Mesenchymal stem cell (in vitro differentiated cells and primary cell): ENCODE results near the gene PLXNA2.

Experiments
- DNase-seq: peaks from one replicate; pipeline ENCODE4 v3.0.0-alpha.2; 2013
- H2AFZ ChIP-seq: one replicate; pipeline ENCODE4 v1.6.1; 2013; ENCODE audit warnings: low read depth, mild to moderate bottlenecking, control low read depth, inconsistent platforms, low read length, moderate library complexity
- H2AK5ac ChIP-seq: 2 replicates; pipeline ENCODE4 v1.6.1; 2013; ENCODE audit warnings: low read length, moderate library complexity, mild to moderate bottlenecking, inconsistent platforms; ENCODE audit not compliant: severe bottlenecking
- H2BK120ac ChIP-seq: one replicate; pipeline ENCODE4 v1.6.1; 2013; ENCODE audit warnings: low read depth, mild to moderate bottlenecking, inconsistent platforms, low read length, moderate library complexity
- H2BK12ac ChIP-seq, 2 experiments: one replicate each; pipeline ENCODE4 v1.6.1; 2013; ENCODE audit warnings: inconsistent platforms in 2 of 2, low read length in 2 of 2, mild to moderate bottlenecking in 2 of 2, moderate library complexity in 2 of 2, control low read depth in 1 of 2
- H2BK15ac ChIP-seq: one replicate; pipeline ENCODE4 v1.6.1; 2013; ENCODE audit warnings: mild to moderate bottlenecking, low read depth, inconsistent platforms; ENCODE audit not compliant: poor library complexity, severe bottlenecking
- H2BK5ac ChIP-seq: 2 replicates; pipeline ENCODE4 v1.6.1; 2013; ENCODE audit warnings: low read depth, mild to moderate bottlenecking, low read length, control low read depth, inconsistent platforms; ENCODE audit not compliant: poor library complexity, severe bottlenecking
- H3K14ac ChIP-seq, 2 experiments: one replicate each; pipeline ENCODE4 v1.6.1; 2013; ENCODE audit warnings: inconsistent platforms in 2 of 2, low read length in 2 of 2, control low read depth in 1 of 2, mild to moderate bottlenecking in 1 of 2, moderate library complexity in 1 of 2
- H3K18ac ChIP-seq, 2 experiments: one replicate each; pipeline ENCODE4 v1.6.1; 2013; ENCODE audit warnings: inconsistent platforms in 2 of 2, low read length in 2 of 2, control low read depth in 1 of 2, low read depth in 1 of 2, mild to moderate bottlenecking in 1 of 2
- H3K23ac ChIP-seq, 2 experiments: one replicate each; pipeline ENCODE4 v1.6.1; 2013; ENCODE audit warnings: inconsistent platforms in 2 of 2, low read length in 2 of 2, mild to moderate bottlenecking in 2 of 2, moderate library complexity in 2 of 2, control low read depth in 1 of 2
- H3K27ac ChIP-seq: 2 replicates; pipeline ENCODE4 v1.5.1; 2013; ENCODE audit warnings: mild to moderate bottlenecking, moderate library complexity, low read length, control low read depth, inconsistent platforms; ENCODE audit not compliant: poor library complexity, severe bottlenecking
- H3K27me3 ChIP-seq, 2 experiments: 2 replicates each; pipeline versions ENCODE4 v1.6.1 to v1.7.0; 2013; ENCODE audit warnings: low read length in 2 of 2, mild to moderate bottlenecking in 2 of 2, moderate library complexity in 2 of 2, control low read depth in 1 of 2, inconsistent platforms in 1 of 2; ENCODE audit not compliant: control insufficient read depth in 1 of 2, insufficient read depth in 1 of 2
- H3K36me3 ChIP-seq, 2 experiments: 2 replicates each; pipeline versions ENCODE4 v1.6.1 to v1.7.0; 2013; ENCODE audit warnings: low read length in 2 of 2, control low read depth in 1 of 2, inconsistent platforms in 1 of 2, low read depth in 1 of 2, mild to moderate bottlenecking in 1 of 2; ENCODE audit not compliant: insufficient read depth in 2 of 2, control insufficient read depth in 1 of 2
- H3K4ac ChIP-seq, 2 experiments: one replicate each; pipeline ENCODE4 v1.6.1; 2013; ENCODE audit warnings: inconsistent platforms in 2 of 2, low read length in 2 of 2, mild to moderate bottlenecking in 2 of 2, moderate library complexity in 2 of 2, control low read depth in 1 of 2, low read depth in 1 of 2
- H3K4me1 ChIP-seq: 2 replicates; pipeline ENCODE4 v1.6.1; 2013; ENCODE audit warnings: low read depth, low read length, control low read depth; ENCODE audit not compliant: control insufficient read depth, insufficient read depth
- H3K4me2 ChIP-seq: 2 replicates; pipeline ENCODE4 v1.6.1; 2013; ENCODE audit warnings: low read length, mild to moderate bottlenecking, inconsistent platforms; ENCODE audit not compliant: poor library complexity, severe bottlenecking
- H3K4me3 ChIP-seq, 2 experiments: 2 replicates each; pipeline versions ENCODE4 v1.5.1 to v1.7.0; 2013; ENCODE audit warnings: low read length in 2 of 2, mild to moderate bottlenecking in 2 of 2, control low read depth in 1 of 2, low read depth in 1 of 2; ENCODE audit not compliant: insufficient read depth in 1 of 2
- H3K79me1 ChIP-seq: replicated peaks from 2 replicates; pipeline ENCODE4 v1.6.1; 2013; ENCODE audit warnings: mild to moderate bottlenecking, control low read depth, low read length, inconsistent platforms; ENCODE audit not compliant: poor library complexity, severe bottlenecking
- H3K9ac ChIP-seq: 2 replicates; pipeline ENCODE4 v1.7.0; 2013; ENCODE audit warnings: mild to moderate bottlenecking, low read length, moderate library complexity
- H3K9me3 ChIP-seq: 2 replicates; pipeline ENCODE4 v1.7.0; 2013; ENCODE audit warnings: mild to moderate bottlenecking, low read length; ENCODE audit not compliant: control insufficient read depth
- H4K8ac ChIP-seq: one replicate; pipeline ENCODE4 v1.6.1; 2013; ENCODE audit warnings: inconsistent platforms, mild to moderate bottlenecking, low read length, moderate library complexity
- H4K91ac ChIP-seq: one replicate; pipeline ENCODE4 v1.6.1; 2013; ENCODE audit warnings: mild to moderate bottlenecking, low read length, inconsistent platforms
- WGBS: methylation state at CpG from one replicate; pipeline ENCODE4 v1.1.7; 2013; ENCODE audit warnings: mixed read lengths; 5-methylcytosine and 5-hydroxymethylcytosine counted together

Gene PLXNA2

GRCh38 chr1:208164609-208165008 lies 79.6 kb downstream of the PLXNA2 start:
- Histone ChIP-seq H2BK5ac (no peak overlapping the region), H2BK120ac (no peak overlapping the region), H3K79me1 (no peaks in the 10 kb centered on the region), H2BK15ac (no peak overlapping the region), H4K8ac (no peak overlapping the region), H3K4me2 (no peak overlapping the region), H4K91ac (no peak overlapping the region), H3K36me3 (no peaks in the 10 kb centered on the region), H2BK12ac (no peak overlapping the region), H3K18ac (no peak overlapping the region), H2AFZ (no peak overlapping the region), H3K27ac (no peak overlapping the region), H3K4ac (no peak overlapping the region), H3K9ac (no peak overlapping the region), H2AK5ac (no peak overlapping the region), H3K23ac (no peak overlapping the region), H3K4me3 (no peak overlapping the region), H3K4me1 (peaks cover 3% of the 10 kb centered on the region), H3K27me3 (no peaks in the 10 kb centered on the region), H3K14ac (no peak overlapping the region), H3K9me3 (no peaks in the 10 kb centered on the region)
- DNase-seq, result no peak
- WGBS, result 55% methylated on average over 12 of the region's 12 CpGs

DNA sequence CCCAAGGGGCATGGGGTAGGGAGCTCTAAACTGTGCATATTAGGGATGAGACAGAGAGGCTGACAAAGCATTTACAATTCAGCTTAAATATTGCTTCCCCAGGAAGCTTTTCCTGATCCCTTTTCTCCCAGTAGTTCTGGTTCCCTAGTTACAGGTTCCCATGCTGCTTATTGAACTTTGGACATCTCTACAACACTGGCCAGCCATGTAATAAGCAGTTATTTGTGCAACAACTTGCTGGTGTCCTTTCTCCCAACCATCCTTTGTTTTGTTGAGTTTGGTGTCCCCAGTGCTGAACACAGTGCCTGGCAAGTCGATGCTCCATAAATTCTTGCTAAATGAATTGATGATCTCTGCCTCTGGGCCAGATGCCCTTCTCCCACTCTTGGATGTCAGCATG lies 80.6 kb downstream of the PLXNA2 start:
- Histone ChIP-seq H3K23ac (no peak overlapping the region), H2AFZ (no peak overlapping the region), H3K4ac (no peak overlapping the region), H3K18ac (no peak overlapping the region), H3K79me1 (no peaks in the 10 kb centered on the region), H2AK5ac (no peak overlapping the region), H3K9ac (no peak overlapping the region), H3K36me3 (no peaks in the 10 kb centered on the region), H3K4me3 (no peak overlapping the region), H3K27ac (no peak overlapping the region), H3K4me1 (peaks cover 12% of the 10 kb centered on the region), H3K14ac (no peak overlapping the region), H2BK15ac (no peak overlapping the region), H4K8ac (no peak overlapping the region), H3K4me2 (no peak overlapping the region), H3K9me3 (no peaks in the 10 kb centered on the region), H3K27me3 (no peaks in the 10 kb centered on the region), H4K91ac (no peak overlapping the region), H2BK5ac (no peak overlapping the region), H2BK12ac (no peak overlapping the region), H2BK120ac (no peak overlapping the region)
- DNase-seq, result no peak
- WGBS, result 94% methylated on average over 1 of the region's 1 CpG

DNA sequence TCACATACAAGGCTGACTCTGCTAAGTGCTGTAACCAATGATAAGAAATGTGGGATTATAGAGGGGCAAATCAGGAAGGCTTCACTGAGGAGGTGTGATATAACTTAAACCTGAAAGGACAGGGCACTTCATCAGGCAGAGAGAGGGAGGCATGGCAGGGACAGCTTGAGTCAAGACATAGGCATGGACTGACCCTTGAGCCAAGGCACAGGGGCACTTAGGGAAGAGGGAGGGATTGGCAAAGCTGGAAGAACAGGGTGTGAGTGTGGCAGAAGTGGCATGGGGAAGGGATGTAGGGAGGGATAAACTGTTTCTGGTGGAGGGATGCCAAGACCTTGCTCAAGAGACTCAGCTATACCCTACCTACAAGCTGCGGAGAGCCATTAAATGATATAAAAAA lies 81.3 kb downstream of the PLXNA2 start:
- Histone ChIP-seq H3K27me3 (peaks cover 0 to 3% of the 10 kb centered on the region in 2 experiments), H3K79me1 (no peaks in the 10 kb centered on the region), H3K4me1 (peaks cover 12% of the 10 kb centered on the region), H4K8ac (no peak overlapping the region), H2BK12ac (no peak overlapping the region), H3K9ac (no peak overlapping the region), H3K4me2 (no peak overlapping the region), H3K23ac (no peak overlapping the region), H2AFZ (no peak overlapping the region), H3K4me3 (no peak overlapping the region), H3K27ac (no peak overlapping the region), H3K9me3 (no peaks in the 10 kb centered on the region), H2BK15ac (no peak overlapping the region), H3K36me3 (no peaks in the 10 kb centered on the region), H2AK5ac (no peak overlapping the region), H3K14ac (peak overlapping the region in 1 of 2 experiments; percentile 61), H4K91ac (no peak overlapping the region), H2BK5ac (no peak overlapping the region), H2BK120ac (no peak overlapping the region), H3K4ac (no peak overlapping the region), H3K18ac (peak overlapping the region in 1 of 2 experiments; percentile 71)
- no peak for DNase-seq
- WGBS, result 100% methylated on average over 1 of the region's 1 CpG

DNA sequence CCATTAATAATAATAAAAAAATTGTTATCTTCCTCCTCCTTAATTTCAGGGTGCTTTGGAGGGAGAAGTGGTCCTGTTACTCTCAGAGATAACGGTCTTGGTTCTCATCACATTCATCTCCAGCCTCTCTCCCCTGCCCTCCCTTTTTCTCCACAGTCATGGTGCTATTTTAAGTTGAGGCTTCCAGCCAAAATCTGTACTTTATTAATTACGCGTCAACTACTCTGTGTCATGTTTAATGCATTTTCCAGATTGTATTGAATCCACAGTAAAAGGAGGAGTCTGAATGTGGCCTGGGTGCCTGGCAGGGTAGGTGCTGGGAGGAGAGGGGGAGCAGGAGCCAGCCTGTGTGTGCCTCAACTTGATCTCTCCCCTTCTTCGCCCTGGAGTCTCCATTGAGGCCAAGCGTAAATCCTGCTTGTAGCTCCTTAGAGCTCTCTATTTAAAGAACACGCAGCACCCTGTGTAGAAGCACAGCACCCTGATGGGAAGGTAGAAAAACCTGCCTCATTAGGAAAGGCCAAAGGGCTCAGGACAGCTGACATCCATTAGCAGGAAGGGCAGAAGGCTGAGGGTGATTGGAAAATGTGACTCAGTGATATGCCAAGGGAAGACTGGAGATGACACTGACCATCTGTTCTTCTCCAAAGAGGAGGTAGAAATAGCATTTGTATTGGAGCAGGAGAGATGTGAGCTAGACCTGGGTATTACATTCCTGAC lies 82.4 kb downstream of the PLXNA2 start:
- Histone ChIP-seq H3K4ac (no peak overlapping the region), H2BK12ac (peak overlapping the region in 1 of 2 experiments; percentile 24), H4K91ac (no peak overlapping the region), H3K4me2 (no peak overlapping the region), H3K9me3 (no peaks in the 10 kb centered on the region), H2AK5ac (no peak overlapping the region), H3K9ac (no peak overlapping the region), H3K14ac (peak overlapping the region in 1 of 2 experiments; percentile 2), H2AFZ (no peak overlapping the region), H3K18ac (no peak overlapping the region), H3K36me3 (no peaks in the 10 kb centered on the region), H2BK120ac (no peak overlapping the region), H3K27me3 (peaks cover 0 to 6% of the 10 kb centered on the region in 2 experiments), H3K23ac (no peak overlapping the region), H3K4me3 (no peak overlapping the region), H4K8ac (peak overlapping the region; percentile 21), H3K4me1 (peaks cover 13% of the 10 kb centered on the region), H3K27ac (no peak overlapping the region), H2BK5ac (no peak overlapping the region), H2BK15ac (no peak overlapping the region), H3K79me1 (no peaks in the 10 kb centered on the region)
- peak; percentile 71 for DNase-seq
- WGBS, result 89% methylated on average over 6 of the region's 6 CpGs
